ENCODE measurements around the gene MTRF1L.
"Not testable (repeated sequence)": the region's sequence is repeated elsewhere in the genome, so short reads cannot be mapped to it uniquely, and the experiment has no call there.

MTRF1L gene

GRCh38 chr6:152993431-152993830 is 9.1 kb downstream of the MTRF1L start:
- DNase-seq = no peak
- TF ChIP-seq CTCF (IDR thresholded peaks at IDR 0.05; ENCODE audit: low read depth, low read length, missing control alignments) = peak; percentile 37

GRCh38 chr6:152986978-152987377 is 15.5 kb downstream of the MTRF1L start:
- DNase-seq = no peak
- Histone ChIP-seq H3K4me3 (ENCODE audit: low read depth, low read length) (no peak overlapping the region), H3K27ac (no peak overlapping the region), H3K36me3 (replicated peaks) (peaks cover 9% of the 10 kb centered on the region), H3K27me3 (replicated peaks) (no peaks in the 10 kb centered on the region)
- no peak for TF ChIP-seq CTCF (IDR thresholded peaks at IDR 0.05; ENCODE audit: low read depth, low read length, missing control alignments)
- in situ Hi-C loops (cut with HindIII; ENCODE audit: low pct_ligation_motif_present, low sequenced_read_pairs) = no loop called here

More at GRCh38 chr6:152993431-152993830, 9.1 kb downstream of the MTRF1L start:
- Histone ChIP-seq H3K36me3 (replicated peaks) (peaks cover 43% of the 10 kb centered on the region), H3K27ac (no peak overlapping the region), H3K27me3 (replicated peaks) (no peaks in the 10 kb centered on the region), H3K4me3 (ENCODE audit: low read depth, low read length) (no peak overlapping the region)
- in situ Hi-C loops (cut with HindIII; ENCODE audit: low pct_ligation_motif_present, low sequenced_read_pairs) = no loop called here

DNA sequence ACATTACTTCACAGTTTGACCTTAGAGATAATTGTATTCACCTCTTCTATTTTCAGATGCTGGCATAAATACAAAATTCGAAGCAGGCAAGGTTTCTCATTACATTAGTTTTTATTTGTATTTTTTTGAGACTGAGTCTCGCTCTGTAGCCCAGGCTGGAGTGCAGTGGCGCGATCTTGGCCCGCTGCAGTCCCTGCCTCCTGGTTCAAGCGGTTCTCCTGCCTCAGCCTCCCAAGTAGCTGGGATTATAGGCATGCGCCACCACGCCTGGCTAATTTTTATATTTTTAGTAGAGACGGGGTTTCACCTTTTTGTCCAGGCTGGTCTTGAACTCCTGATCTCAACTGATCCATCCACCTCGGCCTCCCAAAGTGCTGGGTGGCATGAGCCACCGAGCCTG is 17.2 kb downstream of the MTRF1L start:
- H3K27ac ChIP-seq; DNase-seq; H3K36me3 ChIP-seq (replicated peaks); H3K27me3 ChIP-seq (replicated peaks); H3K4me3 ChIP-seq (ENCODE audit: low read depth, low read length); in situ Hi-C loops (cut with HindIII; ENCODE audit: low pct_ligation_motif_present, low sequenced_read_pairs): not testable (repeated sequence)

GRCh38 chr6:152984513-152984872 is 18.0 kb downstream of the MTRF1L start:
- H3K27me3 ChIP-seq (replicated peaks) = no peaks in the 10 kb centered on the region
- no peak for TF ChIP-seq CTCF (IDR thresholded peaks at IDR 0.05; ENCODE audit: low read depth, low read length, missing control alignments)
- H3K27ac ChIP-seq = peak overlapping the region; percentile 57
- peak overlapping the region; percentile 72 for H3K4me3 ChIP-seq (ENCODE audit: low read depth, low read length)
- no peak for DNase-seq
- in situ Hi-C loops (cut with HindIII; ENCODE audit: low pct_ligation_motif_present, low sequenced_read_pairs) = no loop called here
- H3K36me3 ChIP-seq (replicated peaks) = no peaks in the 10 kb centered on the region

- in situ Hi-C loops (cut with HindIII; ENCODE audit: low pct_ligation_motif_present, low sequenced_read_pairs) = no loop called here
- no peaks in the 10 kb centered on the region for H3K36me3 ChIP-seq (replicated peaks)
- peak; percentile 87 for DNase-seq
- H3K27me3 ChIP-seq (replicated peaks) = no peaks in the 10 kb centered on the region
- no peak for TF ChIP-seq CTCF (IDR thresholded peaks at IDR 0.05; ENCODE audit: low read depth, low read length, missing control alignments)
- H3K27ac ChIP-seq = peak overlapping the region; percentile 57
- peak overlapping the region; percentile 72 for H3K4me3 ChIP-seq (ENCODE audit: low read depth, low read length)
Measured at GRCh38 chr6:152983637-152984512, 18.6 kb downstream of the MTRF1L start.

DNA sequence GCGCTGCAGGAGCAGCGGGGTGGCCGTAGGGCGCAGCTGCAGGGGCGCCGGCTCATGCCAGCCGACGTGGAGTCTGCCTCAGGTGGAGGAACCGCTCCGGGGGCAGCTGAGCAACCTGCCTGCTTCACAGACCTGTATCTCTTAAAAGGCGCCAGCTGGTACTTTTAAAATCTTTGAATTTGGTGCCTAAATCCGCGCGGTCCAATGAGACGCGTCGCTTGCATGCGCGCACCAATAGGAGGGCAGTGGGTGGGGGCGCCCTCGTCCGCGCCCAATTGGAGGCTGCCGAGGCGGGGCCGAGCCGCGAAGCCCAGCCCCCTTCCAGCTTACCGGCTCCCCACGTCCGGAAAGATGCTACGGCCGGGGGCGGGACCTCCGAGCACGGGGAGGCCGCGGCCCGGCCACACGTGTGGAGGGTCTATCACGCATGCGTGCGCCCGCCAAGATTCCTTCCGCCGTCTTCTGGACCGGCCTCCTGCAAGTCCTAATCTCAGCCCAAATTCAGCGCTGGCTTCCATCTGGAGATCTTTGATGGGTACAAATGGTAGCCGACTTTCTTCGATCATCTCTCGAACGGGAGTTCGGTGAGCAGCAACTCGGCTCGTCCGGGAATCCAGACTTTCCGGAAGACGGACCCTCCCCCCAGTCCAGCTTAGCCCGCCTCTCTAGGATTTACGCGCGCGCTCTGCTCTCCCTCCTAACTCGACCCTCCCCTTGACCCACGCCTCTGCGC is 19.4 kb downstream of the MTRF1L start, which contains the start of gene FBXO5:
FBXO5 (minus strand) TSS at position 138 of the 733 bp plus-strand sequence; CDS start at position 56, 82 bp downstream.
- Histone ChIP-seq H3K36me3 (replicated peaks) (no peaks in the 10 kb centered on the region), H3K27ac (peak within 1 kb of the TSS; percentile 57), H3K27me3 (replicated peaks) (no peaks in the 10 kb centered on the region), H3K4me3 (ENCODE audit: low read depth, low read length) (peak within 1 kb of the TSS; percentile 76)
- in situ Hi-C loops (cut with HindIII; ENCODE audit: low pct_ligation_motif_present, low sequenced_read_pairs) = no loop called here
- no peak for TF ChIP-seq CTCF (IDR thresholded peaks at IDR 0.05; ENCODE audit: low read depth, low read length, missing control alignments)
- DNase-seq = peak; percentile 98

Measured in brain microvascular endothelial cell (primary cell).